HepG2 (cell line): ENCODE data around the gene TRAPPC5. TPM values are rescaled to one million over a fixed set of nuclear protein-coding genes. Genes with fewer than 3 reads are reported as not detected.

Source experiments
- ATF1 ChIP-seq: IDR thresholded peaks from 2 replicates; pipeline ENCODE4 v1.6.1; 2016; ENCODE audit warnings: mild to moderate bottlenecking, control low read depth
- BORCS8-MEF2B ChIP-seq: sonication (generic); formaldehyde crosslinking; IDR thresholded peaks from 2 replicates; pipeline ENCODE4 v1.8.0; 2022; ENCODE audit warnings: mild to moderate bottlenecking, missing genetic modification reagents
- CREB1 ChIP-seq, 2 experiments: fragments of 450-650 bp in 1 of 2; IDR thresholded peaks; 2 replicates each; pipeline ENCODE4 v1.6.1; 2016 to 2017; ENCODE audit warnings: control low read depth in 1 of 2, mild to moderate bottlenecking in 1 of 2, missing compliant biosample characterization in 1 of 2, missing genetic modification characterization in 1 of 2
- GATAD2A ChIP-seq: IDR thresholded peaks from 2 replicates; pipeline ENCODE4 v1.6.1; 2016
- MBNL3 ChIP-seq: fragments of 250-450 bp; sonication (Bioruptor Pico); conservative IDR thresholded peaks from 2 replicates; pipeline ENCODE4 v1.8.0; 2022; ENCODE audit warnings: mild to moderate bottlenecking, inconsistent platforms
- PHF21A ChIP-seq: sonication (generic); formaldehyde crosslinking; IDR thresholded peaks from 2 replicates; pipeline ENCODE4 v1.5.0; 2020; ENCODE audit warnings: mild to moderate bottlenecking, missing genetic modification reagents
- SIX1 ChIP-seq: sonication (generic); formaldehyde crosslinking; IDR thresholded peaks from 2 replicates; pipeline ENCODE4 v1.4.0; 2020; ENCODE audit warnings: missing genetic modification reagents, borderline replicate concordance
- SOX5 ChIP-seq: IDR thresholded peaks from 2 replicates; pipeline ENCODE4 v1.6.1; 2016; ENCODE audit warnings: borderline replicate concordance
- ZFP1 ChIP-seq: IDR thresholded peaks from 2 replicates; pipeline ENCODE4 v1.6.1; 2016
- ZGPAT ChIP-seq: IDR thresholded peaks from 2 replicates; pipeline ENCODE4 v1.6.1; 2016; ENCODE audit warnings: mild to moderate bottlenecking
- ZNF205 ChIP-seq: IDR thresholded peaks from 2 replicates; pipeline ENCODE4 v1.6.1; 2018; ENCODE audit warnings: missing biosample characterization, missing genetic modification reagents
- ZNF788 ChIP-seq: sonication (generic); formaldehyde crosslinking; IDR thresholded peaks from 2 replicates; pipeline ENCODE4 v1.5.0; 2020; ENCODE audit warnings: mild to moderate bottlenecking, missing genetic modification reagents, borderline replicate concordance
- polyA plus RNA-seq, 8 experiments: library from polyadenylated mRNA; depleted of rRNA in 3 of 8; stranded (reverse) in 7 of 8; unstranded in 1 of 8; fragments of >200 nt; fragmentation: Illumina TruSeq in 4 of 8; extraction: Trizol in 4 of 8; gene quantifications; 2 replicates each; pipeline versions ENCODE4 v1.2.1 to v1.2.3, GENCODE V29; 2011 to 2016; ENCODE audit warnings: low read depth in 4 of 8, missing spikeins in 1 of 8, mixed read lengths in 1 of 8; ENCODE audit not compliant: insufficient read depth in 1 of 8
- total RNA-seq, 5 experiments: library from RNA; depleted of rRNA; stranded (reverse); fragments of >200 nt; fragmentation: Illumina TruSeq; extraction: Trizol; gene quantifications; 2 replicates each; pipeline ENCODE4 v1.2.3, GENCODE V29; 2016; ENCODE audit warnings: low read depth in 1 of 5
- TF ChIP-seq, protein P1 (sequence below): IDR thresholded peaks from 2 replicates; pipeline ENCODE4 v1.6.1; 2016; ENCODE audit warnings: low read depth, missing genetic modification reagents, missing compliant biosample characterization
- TF ChIP-seq, protein P2 (sequence below): IDR thresholded peaks from 2 replicates; pipeline ENCODE4 v1.6.1; 2016
- TF ChIP-seq, protein P3 (sequence below), 2 experiments: sonication (generic) in 1 of 2; formaldehyde crosslinking in 1 of 2; IDR thresholded peaks; 2 replicates each; pipeline versions ENCODE4 v1.6.1 to v1.9.0; 2014 to 2022; ENCODE audit warnings: antibody characterized with exemption in 1 of 2, borderline replicate concordance in 1 of 2, inconsistent platforms in 1 of 2, low read depth in 1 of 2, missing genetic modification reagents in 1 of 2

TRAPPC5 gene
- total and polyA plus RNA-seq, 2 of the 13 experiments (the other 11 are each of a cell fraction or from before 2014, with no cell fraction given), result 38.5 to 78.7 TPM

GRCh38 chr19:7652061-7652641, 28.5 kb upstream of the TRAPPC5 start (continued):
- TF ChIP-seq, protein P1, sequence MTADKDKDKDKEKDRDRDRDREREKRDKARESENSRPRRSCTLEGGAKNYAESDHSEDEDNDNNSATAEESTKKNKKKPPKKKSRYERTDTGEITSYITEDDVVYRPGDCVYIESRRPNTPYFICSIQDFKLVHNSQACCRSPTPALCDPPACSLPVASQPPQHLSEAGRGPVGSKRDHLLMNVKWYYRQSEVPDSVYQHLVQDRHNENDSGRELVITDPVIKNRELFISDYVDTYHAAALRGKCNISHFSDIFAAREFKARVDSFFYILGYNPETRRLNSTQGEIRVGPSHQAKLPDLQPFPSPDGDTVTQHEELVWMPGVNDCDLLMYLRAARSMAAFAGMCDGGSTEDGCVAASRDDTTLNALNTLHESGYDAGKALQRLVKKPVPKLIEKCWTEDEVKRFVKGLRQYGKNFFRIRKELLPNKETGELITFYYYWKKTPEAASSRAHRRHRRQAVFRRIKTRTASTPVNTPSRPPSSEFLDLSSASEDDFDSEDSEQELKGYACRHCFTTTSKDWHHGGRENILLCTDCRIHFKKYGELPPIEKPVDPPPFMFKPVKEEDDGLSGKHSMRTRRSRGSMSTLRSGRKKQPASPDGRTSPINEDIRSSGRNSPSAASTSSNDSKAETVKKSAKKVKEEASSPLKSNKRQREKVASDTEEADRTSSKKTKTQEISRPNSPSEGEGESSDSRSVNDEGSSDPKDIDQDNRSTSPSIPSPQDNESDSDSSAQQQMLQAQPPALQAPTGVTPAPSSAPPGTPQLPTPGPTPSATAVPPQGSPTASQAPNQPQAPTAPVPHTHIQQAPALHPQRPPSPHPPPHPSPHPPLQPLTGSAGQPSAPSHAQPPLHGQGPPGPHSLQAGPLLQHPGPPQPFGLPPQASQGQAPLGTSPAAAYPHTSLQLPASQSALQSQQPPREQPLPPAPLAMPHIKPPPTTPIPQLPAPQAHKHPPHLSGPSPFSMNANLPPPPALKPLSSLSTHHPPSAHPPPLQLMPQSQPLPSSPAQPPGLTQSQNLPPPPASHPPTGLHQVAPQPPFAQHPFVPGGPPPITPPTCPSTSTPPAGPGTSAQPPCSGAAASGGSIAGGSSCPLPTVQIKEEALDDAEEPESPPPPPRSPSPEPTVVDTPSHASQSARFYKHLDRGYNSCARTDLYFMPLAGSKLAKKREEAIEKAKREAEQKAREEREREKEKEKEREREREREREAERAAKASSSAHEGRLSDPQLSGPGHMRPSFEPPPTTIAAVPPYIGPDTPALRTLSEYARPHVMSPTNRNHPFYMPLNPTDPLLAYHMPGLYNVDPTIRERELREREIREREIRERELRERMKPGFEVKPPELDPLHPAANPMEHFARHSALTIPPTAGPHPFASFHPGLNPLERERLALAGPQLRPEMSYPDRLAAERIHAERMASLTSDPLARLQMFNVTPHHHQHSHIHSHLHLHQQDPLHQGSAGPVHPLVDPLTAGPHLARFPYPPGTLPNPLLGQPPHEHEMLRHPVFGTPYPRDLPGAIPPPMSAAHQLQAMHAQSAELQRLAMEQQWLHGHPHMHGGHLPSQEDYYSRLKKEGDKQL (CRISPR knock-in tag), result peak; percentile 88; the same call in 1 of the 2 replicates
- TF ChIP-seq, protein P2, sequence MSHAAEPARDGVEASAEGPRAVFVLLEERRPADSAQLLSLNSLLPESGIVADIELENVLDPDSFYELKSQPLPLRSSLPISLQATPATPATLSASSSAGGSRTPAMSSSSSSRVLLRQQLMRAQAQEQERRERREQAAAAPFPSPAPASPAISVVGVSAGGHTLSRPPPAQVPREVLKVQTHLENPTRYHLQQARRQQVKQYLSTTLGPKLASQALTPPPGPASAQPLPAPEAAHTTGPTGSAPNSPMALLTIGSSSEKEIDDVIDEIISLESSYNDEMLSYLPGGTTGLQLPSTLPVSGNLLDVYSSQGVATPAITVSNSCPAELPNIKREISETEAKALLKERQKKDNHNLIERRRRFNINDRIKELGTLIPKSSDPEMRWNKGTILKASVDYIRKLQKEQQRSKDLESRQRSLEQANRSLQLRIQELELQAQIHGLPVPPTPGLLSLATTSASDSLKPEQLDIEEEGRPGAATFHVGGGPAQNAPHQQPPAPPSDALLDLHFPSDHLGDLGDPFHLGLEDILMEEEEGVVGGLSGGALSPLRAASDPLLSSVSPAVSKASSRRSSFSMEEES, result peak; percentile 54; the same call in 1 of the 2 replicates
- TF ChIP-seq ZGPAT (peak; percentile 91), SOX5 (CRISPR knock-in tag) (peak; percentile 87), ZNF788 (CRISPR knock-in tag) (peak; percentile 81; the same call in 1 of the 2 replicates), ATF1 (CRISPR knock-in tag) (peak; percentile 64; the same call in 1 of the 2 replicates), BORCS8-MEF2B (CRISPR knock-in tag) (peak; percentile 84; the same call in 1 of the 2 replicates), MBNL3 (no peak), SIX1 (peak; percentile 98), GATAD2A (CRISPR knock-in tag) (peak; percentile 96), CREB1 (IDR thresholded peaks at IDR 0.05) (peak; percentile 64; the same call in 1 of the 2 replicates), CREB1 (CRISPR knock-in tag; IDR thresholded peaks at IDR 0.05) (peak; percentile 82), ZFP1 (CRISPR knock-in tag) (no peak; the same call in 1 of the 2 replicates), ZNF205 (CRISPR knock-in tag) (peak; percentile 79), PHF21A (CRISPR knock-in tag) (peak; percentile 92)
- TF ChIP-seq, protein P3, sequence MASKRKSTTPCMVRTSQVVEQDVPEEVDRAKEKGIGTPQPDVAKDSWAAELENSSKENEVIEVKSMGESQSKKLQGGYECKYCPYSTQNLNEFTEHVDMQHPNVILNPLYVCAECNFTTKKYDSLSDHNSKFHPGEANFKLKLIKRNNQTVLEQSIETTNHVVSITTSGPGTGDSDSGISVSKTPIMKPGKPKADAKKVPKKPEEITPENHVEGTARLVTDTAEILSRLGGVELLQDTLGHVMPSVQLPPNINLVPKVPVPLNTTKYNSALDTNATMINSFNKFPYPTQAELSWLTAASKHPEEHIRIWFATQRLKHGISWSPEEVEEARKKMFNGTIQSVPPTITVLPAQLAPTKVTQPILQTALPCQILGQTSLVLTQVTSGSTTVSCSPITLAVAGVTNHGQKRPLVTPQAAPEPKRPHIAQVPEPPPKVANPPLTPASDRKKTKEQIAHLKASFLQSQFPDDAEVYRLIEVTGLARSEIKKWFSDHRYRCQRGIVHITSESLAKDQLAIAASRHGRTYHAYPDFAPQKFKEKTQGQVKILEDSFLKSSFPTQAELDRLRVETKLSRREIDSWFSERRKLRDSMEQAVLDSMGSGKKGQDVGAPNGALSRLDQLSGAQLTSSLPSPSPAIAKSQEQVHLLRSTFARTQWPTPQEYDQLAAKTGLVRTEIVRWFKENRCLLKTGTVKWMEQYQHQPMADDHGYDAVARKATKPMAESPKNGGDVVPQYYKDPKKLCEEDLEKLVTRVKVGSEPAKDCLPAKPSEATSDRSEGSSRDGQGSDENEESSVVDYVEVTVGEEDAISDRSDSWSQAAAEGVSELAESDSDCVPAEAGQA (IDR thresholded peaks at IDR 0.05; ENCODE audit: low read depth), result no peak
- TF ChIP-seq, protein P3 (CRISPR knock-in tag; IDR thresholded peaks at IDR 0.05; ENCODE audit: borderline replicate concordance), result no peak
